Prostate gland (tissue), 2 donors: Measurements from ENCODE around the gene BATF3. TPM values are rescaled to one million over a fixed set of nuclear protein-coding genes. Genes with fewer than 3 reads are reported as not detected.

Source experiments
- DNase-seq: peaks from one replicate; pipeline ENCODE4 v3.0.0-alpha.2; 2019; ENCODE audit warnings: low spot score
- H3K27ac ChIP-seq, 2 donors: fragments of 200-600 bp; sonication (generic); 2 replicates each; pipeline ENCODE4 v1.5.1; 2017 to 2019
- H3K27me3 ChIP-seq: fragments of 200-600 bp; sonication (generic); replicated peaks from 2 replicates; pipeline ENCODE4 v1.5.1; 2019; ENCODE audit not compliant: insufficient read depth
- H3K36me3 ChIP-seq, 2 donors: fragments of 200-600 bp; sonication (generic); 1 replicate in 1 of 2; 2 replicates in 1 of 2; pipeline versions ENCODE4 v1.5.1 to v1.8.1; 2017 to 2019
- H3K4me1 ChIP-seq: fragments of 200-600 bp; sonication (generic); replicated peaks from 2 replicates; pipeline ENCODE4 v1.5.1; 2019
- H3K4me3 ChIP-seq, 2 donors: fragments of 200-600 bp; sonication (generic); 2 replicates each; pipeline ENCODE4 v1.5.1; 2017 to 2019
- H3K9me3 ChIP-seq: fragments of 200-600 bp; sonication (generic); 2 replicates; pipeline ENCODE4 v1.5.1; 2017
- POLR2A ChIP-seq: fragments of 450-650 bp; IDR thresholded peaks from one replicate; pipeline ENCODE4 v1.6.1; 2016; ENCODE audit warnings: antibody characterized with exemption, mild to moderate bottlenecking
- POLR2AphosphoS5 ChIP-seq: sonication (generic); formaldehyde crosslinking; IDR thresholded peaks from one replicate; pipeline ENCODE4 v1.6.1; 2017; ENCODE audit warnings: antibody characterized with exemption
- WGBS: methylation state at CpG from one replicate; pipeline ENCODE4 v1.1.5; 2018; 5-methylcytosine and 5-hydroxymethylcytosine counted together
- intact Hi-C: fragments of 100-400 bp; cut with DNase I; formaldehyde crosslinking; loops from one replicate; pipeline ENCODE4 v1.14.2; 2022
- total RNA-seq, 2 donors: library from RNA; depleted of rRNA; stranded (reverse); fragments of >200 nt; gene quantifications; one replicate each; pipeline ENCODE4 v1.1.0, GENCODE V29; 2016
- TF ChIP-seq, protein P1 (sequence below), 4 experiments: fragments of 200-600 bp in 2 of 4; fragments of 450-650 bp in 2 of 4; sonication (generic) in 2 of 4; IDR thresholded peaks; 1 replicate in 3 of 4; 2 replicates in 1 of 4; pipeline ENCODE4 v1.5.1; 2016 to 2019; ENCODE audit warnings: antibody characterized with exemption in 4 of 4, mild to moderate bottlenecking in 2 of 4, moderate library complexity in 2 of 4

Gene BATF3
- total RNA-seq, 2 donors from 2014 or later = 4.0 TPM; not detected in 1

DNA sequence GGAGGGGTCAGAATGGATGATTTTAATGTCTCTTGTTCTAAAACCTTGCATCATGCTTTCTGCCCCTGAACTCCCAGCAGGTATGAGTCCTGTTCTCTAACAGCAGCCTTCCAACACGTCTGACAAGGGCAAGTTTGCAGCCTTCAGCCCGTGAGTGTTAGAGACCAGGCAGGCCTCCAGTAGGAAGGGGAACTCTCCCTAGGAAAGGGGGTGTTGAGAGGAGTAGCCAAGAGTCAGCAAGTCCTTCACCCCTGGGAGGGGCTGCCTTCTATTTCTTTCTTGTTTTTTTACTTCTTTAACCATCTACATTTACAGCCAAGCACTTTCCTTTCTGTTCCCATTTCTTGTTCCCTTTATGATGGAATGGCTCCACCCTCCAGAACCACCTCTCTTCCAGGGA is 14.2 kb downstream of the BATF3 start:
- H3K4me3 ChIP-seq = no peak overlapping the region
- H3K27ac ChIP-seq = no peak overlapping the region
- WGBS = 43% methylated on average over 2 of the region's 2 CpGs
- no peak for TF ChIP-seq POLR2AphosphoS5
- TF ChIP-seq, protein P1, sequence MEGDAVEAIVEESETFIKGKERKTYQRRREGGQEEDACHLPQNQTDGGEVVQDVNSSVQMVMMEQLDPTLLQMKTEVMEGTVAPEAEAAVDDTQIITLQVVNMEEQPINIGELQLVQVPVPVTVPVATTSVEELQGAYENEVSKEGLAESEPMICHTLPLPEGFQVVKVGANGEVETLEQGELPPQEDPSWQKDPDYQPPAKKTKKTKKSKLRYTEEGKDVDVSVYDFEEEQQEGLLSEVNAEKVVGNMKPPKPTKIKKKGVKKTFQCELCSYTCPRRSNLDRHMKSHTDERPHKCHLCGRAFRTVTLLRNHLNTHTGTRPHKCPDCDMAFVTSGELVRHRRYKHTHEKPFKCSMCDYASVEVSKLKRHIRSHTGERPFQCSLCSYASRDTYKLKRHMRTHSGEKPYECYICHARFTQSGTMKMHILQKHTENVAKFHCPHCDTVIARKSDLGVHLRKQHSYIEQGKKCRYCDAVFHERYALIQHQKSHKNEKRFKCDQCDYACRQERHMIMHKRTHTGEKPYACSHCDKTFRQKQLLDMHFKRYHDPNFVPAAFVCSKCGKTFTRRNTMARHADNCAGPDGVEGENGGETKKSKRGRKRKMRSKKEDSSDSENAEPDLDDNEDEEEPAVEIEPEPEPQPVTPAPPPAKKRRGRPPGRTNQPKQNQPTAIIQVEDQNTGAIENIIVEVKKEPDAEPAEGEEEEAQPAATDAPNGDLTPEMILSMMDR (IDR thresholded peaks at IDR 0.05) = no peak
- TF ChIP-seq POLR2A = no peak
- no peaks in the 10 kb centered on the region for H3K27me3 ChIP-seq
- H3K4me1 ChIP-seq = peaks cover 2% of the 10 kb centered on the region
- no peaks in the 10 kb centered on the region for H3K9me3 ChIP-seq
- intact Hi-C loops = no loop called here
- no peak for DNase-seq
- H3K36me3 ChIP-seq = no peaks in the 10 kb centered on the region

DNA sequence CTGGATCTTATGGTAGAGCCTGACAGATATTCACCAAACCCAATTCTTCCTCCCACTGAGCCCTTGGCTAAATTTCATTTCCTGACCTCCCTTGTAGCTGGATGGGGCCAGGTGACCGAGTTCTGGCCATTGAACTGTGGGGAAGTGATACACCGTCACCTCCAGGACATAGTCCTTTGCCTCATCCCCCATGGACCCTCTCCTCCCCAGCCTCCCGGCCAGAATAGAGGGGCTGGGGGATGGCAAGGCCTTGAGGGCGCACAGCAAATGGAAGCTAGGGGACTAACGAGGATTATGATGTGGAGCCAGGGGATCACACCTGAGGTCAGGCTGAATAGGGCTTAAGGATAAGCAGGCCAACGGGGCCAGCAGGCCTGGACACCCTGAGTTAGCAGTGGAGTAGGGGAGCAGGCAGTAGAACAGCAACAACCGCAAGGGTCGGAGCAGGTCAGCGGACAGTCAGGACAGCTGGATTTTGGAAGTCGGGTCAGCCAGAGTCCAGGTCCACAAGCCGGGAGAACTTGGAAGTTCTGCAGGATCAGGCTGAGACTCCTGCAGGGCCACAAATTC is 15.0 kb downstream of the BATF3 start:
- peaks cover 2% of the 10 kb centered on the region for H3K4me1 ChIP-seq
- DNase-seq = no peak
- H3K9me3 ChIP-seq = no peaks in the 10 kb centered on the region
- H3K27ac ChIP-seq = no peak overlapping the region
- no peaks in the 10 kb centered on the region for H3K27me3 ChIP-seq
- 95% methylated on average over 11 of the region's 11 CpGs for WGBS
- TF ChIP-seq POLR2A = no peak
- no peak for TF ChIP-seq POLR2AphosphoS5
- TF ChIP-seq, protein P1 (IDR thresholded peaks at IDR 0.05) = no peak
- intact Hi-C loops = no loop called here
- H3K4me3 ChIP-seq = no peak overlapping the region
- H3K36me3 ChIP-seq = no peaks in the 10 kb centered on the region

DNA sequence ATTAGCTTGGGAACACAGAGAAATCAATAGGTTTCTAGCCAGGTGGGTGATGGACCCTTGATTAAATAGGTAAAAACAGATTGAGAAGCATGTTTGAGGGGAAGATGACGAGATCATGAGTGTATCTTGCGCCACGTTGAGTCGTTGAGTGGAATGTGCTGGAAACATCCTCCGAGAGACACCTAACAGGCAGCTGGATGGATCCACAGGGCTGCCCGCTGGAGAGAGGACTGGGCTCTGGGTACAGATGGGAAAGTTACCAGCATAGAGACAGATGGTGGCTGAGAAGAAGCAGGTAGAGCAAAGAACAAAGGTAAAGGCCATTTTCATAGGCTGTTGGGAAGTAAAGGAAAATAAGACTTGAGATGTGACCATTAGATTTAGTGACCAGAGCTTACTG is 15.6 kb downstream of the BATF3 start:
- H3K27me3 ChIP-seq = no peaks in the 10 kb centered on the region
- WGBS = 92% methylated on average over 6 of the region's 6 CpGs
- TF ChIP-seq, protein P1 (IDR thresholded peaks at IDR 0.05) = no peak
- TF ChIP-seq POLR2A (no peak), POLR2AphosphoS5 (no peak)
- H3K27ac ChIP-seq = no peak overlapping the region
- H3K36me3 ChIP-seq = no peaks in the 10 kb centered on the region
- no peaks in the 10 kb centered on the region for H3K9me3 ChIP-seq
- no peak for DNase-seq
- no peak overlapping the region for H3K4me3 ChIP-seq
- peaks cover 2% of the 10 kb centered on the region for H3K4me1 ChIP-seq
- intact Hi-C loops = no loop called here

DNA sequence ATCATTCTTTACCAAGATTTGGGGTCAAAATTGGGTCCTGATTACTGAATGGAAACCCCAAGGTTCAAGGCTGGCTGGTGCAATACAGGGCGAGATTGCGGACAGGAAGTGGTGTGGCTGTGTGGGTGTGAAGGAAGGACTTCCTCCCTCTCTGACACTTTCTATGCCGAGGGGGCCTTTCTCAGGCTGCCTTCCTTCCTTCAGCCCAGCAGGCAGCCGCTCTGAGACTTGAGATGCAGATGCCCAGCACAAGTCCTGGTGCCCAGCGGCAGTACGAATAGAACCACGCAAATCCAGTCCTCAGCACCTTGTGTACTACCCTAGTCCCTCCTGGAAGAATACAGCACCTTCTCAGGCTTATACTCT is 16.3 kb downstream of the BATF3 start:
- intact Hi-C loops = no loop called here
- H3K4me3 ChIP-seq = no peak overlapping the region
- H3K9me3 ChIP-seq = no peaks in the 10 kb centered on the region
- H3K27ac ChIP-seq = no peak overlapping the region
- no peaks in the 10 kb centered on the region for H3K36me3 ChIP-seq
- TF ChIP-seq POLR2A = no peak
- DNase-seq = no peak
- WGBS = 62% methylated on average over 7 of the region's 7 CpGs
- no peaks in the 10 kb centered on the region for H3K27me3 ChIP-seq
- H3K4me1 ChIP-seq = peaks cover 2% of the 10 kb centered on the region

DNA sequence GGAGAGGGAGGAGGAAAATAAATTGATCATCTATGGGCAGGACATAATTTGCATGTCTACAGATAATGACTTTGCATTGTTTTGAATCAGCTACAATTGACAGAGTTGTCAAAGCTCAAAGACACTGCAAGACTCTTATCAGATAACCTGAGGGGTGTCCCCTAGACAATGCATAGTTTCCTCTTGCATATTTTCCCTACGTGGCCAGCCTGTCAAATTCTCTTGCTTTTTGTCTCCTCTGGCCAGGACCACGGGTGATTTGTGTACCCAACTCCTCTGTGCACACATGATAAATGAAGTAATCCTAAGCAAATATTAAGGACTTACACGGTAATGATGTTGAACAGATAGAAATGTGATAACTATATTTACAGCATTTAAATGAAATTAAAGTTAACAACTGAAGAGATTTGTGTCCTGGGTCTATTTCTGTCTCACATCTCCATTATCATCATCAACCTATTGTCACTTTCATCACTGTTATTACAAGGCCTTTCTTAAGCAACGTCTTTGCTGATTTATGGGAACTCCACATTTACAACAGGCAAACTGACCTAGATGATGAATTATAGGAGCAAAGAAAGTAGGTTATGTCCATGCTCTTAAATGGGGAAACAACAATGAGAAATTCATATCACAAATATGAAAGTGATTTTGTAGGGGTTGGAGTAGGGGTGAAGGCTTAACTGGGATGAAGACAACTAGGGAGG is 18.8 kb downstream of the BATF3 start:
- no peak for DNase-seq
- no peaks in the 10 kb centered on the region for H3K27me3 ChIP-seq
- WGBS = 17% methylated on average over 4 of the region's 4 CpGs
- H3K9me3 ChIP-seq = no peaks in the 10 kb centered on the region
- H3K4me1 ChIP-seq = peaks cover 2% of the 10 kb centered on the region
- H3K27ac ChIP-seq = no peak overlapping the region
- H3K36me3 ChIP-seq = no peaks in the 10 kb centered on the region
- TF ChIP-seq, protein P1 (IDR thresholded peaks at IDR 0.05) = no peak
- TF ChIP-seq POLR2A = no peak
- H3K4me3 ChIP-seq = no peak overlapping the region
- intact Hi-C loops = no loop called here
